ENCODE results near the gene GDPGP1. TPM values are rescaled to one million over a fixed set of nuclear protein-coding genes. Genes with fewer than 3 reads are reported as not detected.

Gene GDPGP1
- total and polyA plus RNA-seq, 9 of the 15 experiments (the other 6 are each of a cell fraction or from before 2014, with no cell fraction given) = 0.78 to 6.1 (median 2.8) TPM

- TF ChIP-seq CREBBP (IDR thresholded peaks at IDR 0.05; ENCODE audit: low read depth, low read length) = no peak
- no peak for TF ChIP-seq SIN3A (IDR thresholded peaks at IDR 0.05; ENCODE audit: borderline replicate concordance in 2 of 2, control insufficient read depth in 1 of 2, low read depth in 2 of 2, low read length in 2 of 2)
- TF ChIP-seq NFRKB (IDR thresholded peaks at IDR 0.05; ENCODE audit: low read depth) = 0 out of 2 replicates have a peak, but pooled peaks have one; percentile 1
- no peak for TF ChIP-seq ADNP (tag; IDR thresholded peaks at IDR 0.05)
- no peak; a peak in 1 of 4 replicates for TF ChIP-seq MNT (conservative IDR thresholded peaks at IDR 0.05)
- TF ChIP-seq HNRNPLL (IDR thresholded peaks at IDR 0.05; ENCODE audit: low read depth, low read length, poor library complexity, severe bottlenecking) = peak; percentile 47
- no peak for TF ChIP-seq CXXC5 (CRISPR knock-in tag; IDR thresholded peaks at IDR 0.05)
- TF ChIP-seq RBM15 (IDR thresholded peaks at IDR 0.05; ENCODE audit: insufficient read depth, low read length) = no peak
- TF ChIP-seq CBX3 (IDR thresholded peaks at IDR 0.05; ENCODE audit: borderline replicate concordance in 1 of 2, low read length in 2 of 2) = no peak
- peak; percentile 79 for TF ChIP-seq ATF3 (IDR thresholded peaks at IDR 0.05)
- no peak for TF ChIP-seq ATF3 (CRISPR knock-in tag; conservative IDR thresholded peaks at IDR 0.05)
Measured at GRCh38 chr15:90266061-90266431, 32.0 kb downstream of the GDPGP1 start (continued).

Measured in K562 (cell line).